Ramos (cell line): ENCODE results near the gene TM4SF20.
"Not testable (repeated sequence)": the region's sequence is repeated elsewhere in the genome, so short reads cannot be mapped to it uniquely, and the experiment has no call there.

ENCODE experiments used
- in situ Hi-C: fragments of 300-500 bp; cut with MboI; formaldehyde crosslinking; loops from one replicate; pipeline ENCODE4 v1.14.3; 2022; ENCODE audit warnings: low sequenced_read_pairs; ENCODE audit not compliant: unreplicated experiment

TM4SF20 gene

GRCh38 chr2:227398684-227399670 lies 19.9 kb upstream of the TM4SF20 start:
- in situ Hi-C loops = no loop called here

GRCh38 chr2:227397562-227397961 lies 18.5 kb upstream of the TM4SF20 start:
- in situ Hi-C loops = no loop called here

- in situ Hi-C loops = no loop called here
Observed at GRCh38 chr2:227395556-227395955, 16.4 kb upstream of the TM4SF20 start.

GRCh38 chr2:227394401-227394800 lies 15.3 kb upstream of the TM4SF20 start:
- in situ Hi-C loops = no loop called here

- in situ Hi-C loops = no loop called here
Observed at GRCh38 chr2:227390468-227391256, 11.6 kb upstream of the TM4SF20 start.

GRCh38 chr2:227389661-227390060 lies 10.6 kb upstream of the TM4SF20 start:
- in situ Hi-C loops = no loop called here

- in situ Hi-C loops = no loop called here
Observed at GRCh38 chr2:227389231-227389630, 10.1 kb upstream of the TM4SF20 start.

GRCh38 chr2:227388537-227389011 lies 9.5 kb upstream of the TM4SF20 start:
- in situ Hi-C loops = no loop called here

GRCh38 chr2:227387583-227387982 lies 8.5 kb upstream of the TM4SF20 start, which contains the start of gene SCYGR1:
Gene SCYGR1 (minus strand): TSS chr2:227387949. CDS start chr2:227387949, 0 bp downstream.
- in situ Hi-C loops = not testable (repeated sequence)

GRCh38 chr2:227386630-227387029 lies 7.5 kb upstream of the TM4SF20 start:
- in situ Hi-C loops = no loop called here

- in situ Hi-C loops = no loop called here
Observed at GRCh38 chr2:227383686-227384085, 4.6 kb upstream of the TM4SF20 start.

GRCh38 chr2:227382241-227382835 lies 3.2 kb upstream of the TM4SF20 start:
- in situ Hi-C loops = not testable (repeated sequence)

- in situ Hi-C loops = no loop called here
Observed at GRCh38 chr2:227378371-227378782, 729 bp downstream of the TM4SF20 start.

GRCh38 chr2:227377467-227378351 lies 1.4 kb downstream of the TM4SF20 start:
- in situ Hi-C loops = no loop called here

GRCh38 chr2:227376656-227377396 lies 2.3 kb downstream of the TM4SF20 start:
- in situ Hi-C loops = no loop called here

- in situ Hi-C loops = no loop called here
Observed at GRCh38 chr2:227374158-227374557, 4.9 kb downstream of the TM4SF20 start.

- in situ Hi-C loops = no loop called here
Observed at GRCh38 chr2:227373389-227373788, 5.7 kb downstream of the TM4SF20 start.

GRCh38 chr2:227370791-227371312 lies 8.3 kb downstream of the TM4SF20 start:
- in situ Hi-C loops = no loop called here

- in situ Hi-C loops = no loop called here
Observed at GRCh38 chr2:227370092-227370491, 9.0 kb downstream of the TM4SF20 start.
